ENCODE data around the gene ZDHHC4. TPM values are rescaled to one million over a fixed set of nuclear protein-coding genes. Genes with fewer than 3 reads are reported as not detected.

Gene ZDHHC4
- total RNA-seq, 6 experiments from 2014 or later, result 18.4 to 27.7 (median 25.2) TPM

- peaks cover 16% of the 10 kb centered on the region for H3K27me3 Mint-ChIP-seq (ENCODE audit: insufficient read depth)
- H3K9me3 Mint-ChIP-seq, result no peaks in the 10 kb centered on the region
- H3K4me3 Mint-ChIP-seq, result no peak overlapping the region
- DNase-seq, result no peak
- H3K4me1 Mint-ChIP-seq (ENCODE audit: low read depth), result no peaks in the 10 kb centered on the region
- H3K36me3 Mint-ChIP-seq (ENCODE audit: low read depth), result no peaks in the 10 kb centered on the region
- no peak overlapping the region for H3K27ac Mint-ChIP-seq
- TF ChIP-seq CTCF (IDR thresholded peaks at IDR 0.05), result no peak
These were observed 31.7 kb upstream of the ZDHHC4 start for GRCh38 chr7:6545398-6546126.

GRCh38 chr7:6546498-6547251, 30.6 kb upstream of the ZDHHC4 start:
- no peaks in the 10 kb centered on the region for H3K36me3 Mint-ChIP-seq (ENCODE audit: low read depth)
- H3K27me3 Mint-ChIP-seq (ENCODE audit: insufficient read depth), result peaks cover 14% of the 10 kb centered on the region
- DNase-seq, result no peak
- H3K4me3 Mint-ChIP-seq, result no peak overlapping the region
- no peaks in the 10 kb centered on the region for H3K4me1 Mint-ChIP-seq (ENCODE audit: low read depth)
- no peak for TF ChIP-seq CTCF (IDR thresholded peaks at IDR 0.05)
- no peak overlapping the region for H3K27ac Mint-ChIP-seq
- no peaks in the 10 kb centered on the region for H3K9me3 Mint-ChIP-seq

GRCh38 chr7:6547400-6547799, 29.9 kb upstream of the ZDHHC4 start:
- H3K4me1 Mint-ChIP-seq (ENCODE audit: low read depth), result no peaks in the 10 kb centered on the region
- no peaks in the 10 kb centered on the region for H3K36me3 Mint-ChIP-seq (ENCODE audit: low read depth)
- peaks cover 19% of the 10 kb centered on the region for H3K27me3 Mint-ChIP-seq (ENCODE audit: insufficient read depth)
- no peak overlapping the region for H3K4me3 Mint-ChIP-seq
- no peak overlapping the region for H3K27ac Mint-ChIP-seq
- no peak for DNase-seq
- TF ChIP-seq CTCF (IDR thresholded peaks at IDR 0.05), result no peak
- H3K9me3 Mint-ChIP-seq, result no peaks in the 10 kb centered on the region

GRCh38 chr7:6551016-6551511, 26.2 kb upstream of the ZDHHC4 start, which contains the start of gene GRID2IP:
TSS of gene GRID2IP (minus strand) at chr7:6551461. CDS start at chr7:6551436, 25 bp downstream.
- Mint-ChIP-seq H3K27ac (no peak within 1 kb of the TSS), H3K4me1 (ENCODE audit: low read depth) (no peaks in the 10 kb centered on the region), H3K27me3 (ENCODE audit: insufficient read depth) (peaks cover 9% of the 10 kb centered on the region), H3K9me3 (no peaks in the 10 kb centered on the region), H3K4me3 (no peak within 1 kb of the TSS), H3K36me3 (ENCODE audit: low read depth) (no peaks in the 10 kb centered on the region)
- DNase-seq, result no peak
- no peak for TF ChIP-seq CTCF (IDR thresholded peaks at IDR 0.05)

- no peak for DNase-seq
- Mint-ChIP-seq H3K27me3 (ENCODE audit: insufficient read depth) (peaks cover 7% of the 10 kb centered on the region), H3K36me3 (ENCODE audit: low read depth) (no peaks in the 10 kb centered on the region), H3K4me3 (no peak overlapping the region), H3K27ac (no peak overlapping the region), H3K9me3 (no peaks in the 10 kb centered on the region), H3K4me1 (ENCODE audit: low read depth) (no peaks in the 10 kb centered on the region)
- TF ChIP-seq CTCF (IDR thresholded peaks at IDR 0.05), result peak; percentile 48; the same call in 1 of the 2 replicates
These were observed 23.7 kb upstream of the ZDHHC4 start for GRCh38 chr7:6553448-6554044.
